Measurements from ENCODE around the gene PCDHGA12. TPM values are rescaled to one million over a fixed set of nuclear protein-coding genes. Genes with fewer than 3 reads are reported as not detected.
A peak's percentile ranks its signal among the peaks of the same experiment; 100 is the strongest.
"Not testable (repeated sequence)": the region's sequence is repeated elsewhere in the genome, so short reads cannot be mapped to it uniquely, and the experiment has no call there.

PCDHGA12 gene
- total RNA-seq, 4 donors from 2014 or later = 2.9 to 22.0 (median 14.5) TPM

DNA sequence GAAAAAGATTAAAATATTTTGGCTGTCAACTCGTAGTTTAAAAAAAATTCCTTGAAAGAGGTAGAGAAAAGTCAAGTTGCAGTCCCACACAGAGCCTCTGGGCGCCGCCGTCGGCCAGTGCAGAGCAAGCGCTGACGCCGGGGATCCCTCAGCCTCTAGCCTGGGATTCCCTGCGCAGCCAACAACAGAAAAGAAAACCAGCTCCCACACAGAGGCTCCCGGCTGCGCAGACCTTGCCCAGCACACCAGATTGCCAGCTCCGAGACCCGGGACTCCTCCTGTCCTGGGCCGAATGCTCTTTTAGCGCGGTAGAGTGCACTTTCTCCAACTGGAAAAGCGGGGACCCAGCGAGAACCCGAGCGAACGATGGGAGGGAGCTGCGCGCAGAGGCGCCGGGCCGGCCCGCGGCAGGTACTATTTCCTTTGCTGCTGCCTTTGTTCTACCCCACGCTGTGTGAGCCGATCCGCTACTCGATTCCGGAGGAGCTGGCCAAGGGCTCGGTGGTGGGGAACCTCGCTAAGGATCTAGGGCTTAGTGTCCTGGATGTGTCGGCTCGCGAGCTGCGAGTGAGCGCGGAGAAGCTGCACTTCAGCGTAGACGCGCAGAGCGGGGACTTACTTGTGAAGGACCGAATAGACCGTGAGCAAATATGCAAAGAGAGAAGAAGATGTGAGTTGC lies 12.7 kb upstream of the PCDHGA12 start, which contains the start of gene PCDHGB7:
Gene PCDHGB7 (plus strand): TSS at position 184 of the 679 bp plus-strand sequence. CDS start 183 bp downstream, at position 367.
- peak; percentile 54 to 61 for DNase-seq
- H3K27me3 ChIP-seq; H3K36me3 ChIP-seq; intact Hi-C loops (cut with DNase I; ENCODE audit: low total_unique reads); H3K4me1 ChIP-seq: not testable (repeated sequence)
- peaks cover 6 to 97% of the 10 kb centered on the region in 2 donors for H3K9me3 ChIP-seq
- peak within 1 kb of the TSS; percentile 2 to 32 for H3K4me3 ChIP-seq
- H3K27ac ChIP-seq = peak within 1 kb of the TSS in 1 of 2 donors; percentile 44
- TF ChIP-seq, protein P1, sequence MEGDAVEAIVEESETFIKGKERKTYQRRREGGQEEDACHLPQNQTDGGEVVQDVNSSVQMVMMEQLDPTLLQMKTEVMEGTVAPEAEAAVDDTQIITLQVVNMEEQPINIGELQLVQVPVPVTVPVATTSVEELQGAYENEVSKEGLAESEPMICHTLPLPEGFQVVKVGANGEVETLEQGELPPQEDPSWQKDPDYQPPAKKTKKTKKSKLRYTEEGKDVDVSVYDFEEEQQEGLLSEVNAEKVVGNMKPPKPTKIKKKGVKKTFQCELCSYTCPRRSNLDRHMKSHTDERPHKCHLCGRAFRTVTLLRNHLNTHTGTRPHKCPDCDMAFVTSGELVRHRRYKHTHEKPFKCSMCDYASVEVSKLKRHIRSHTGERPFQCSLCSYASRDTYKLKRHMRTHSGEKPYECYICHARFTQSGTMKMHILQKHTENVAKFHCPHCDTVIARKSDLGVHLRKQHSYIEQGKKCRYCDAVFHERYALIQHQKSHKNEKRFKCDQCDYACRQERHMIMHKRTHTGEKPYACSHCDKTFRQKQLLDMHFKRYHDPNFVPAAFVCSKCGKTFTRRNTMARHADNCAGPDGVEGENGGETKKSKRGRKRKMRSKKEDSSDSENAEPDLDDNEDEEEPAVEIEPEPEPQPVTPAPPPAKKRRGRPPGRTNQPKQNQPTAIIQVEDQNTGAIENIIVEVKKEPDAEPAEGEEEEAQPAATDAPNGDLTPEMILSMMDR (IDR thresholded peaks at IDR 0.05) = peak; percentile 30 to 59 (median 44)

DNA sequence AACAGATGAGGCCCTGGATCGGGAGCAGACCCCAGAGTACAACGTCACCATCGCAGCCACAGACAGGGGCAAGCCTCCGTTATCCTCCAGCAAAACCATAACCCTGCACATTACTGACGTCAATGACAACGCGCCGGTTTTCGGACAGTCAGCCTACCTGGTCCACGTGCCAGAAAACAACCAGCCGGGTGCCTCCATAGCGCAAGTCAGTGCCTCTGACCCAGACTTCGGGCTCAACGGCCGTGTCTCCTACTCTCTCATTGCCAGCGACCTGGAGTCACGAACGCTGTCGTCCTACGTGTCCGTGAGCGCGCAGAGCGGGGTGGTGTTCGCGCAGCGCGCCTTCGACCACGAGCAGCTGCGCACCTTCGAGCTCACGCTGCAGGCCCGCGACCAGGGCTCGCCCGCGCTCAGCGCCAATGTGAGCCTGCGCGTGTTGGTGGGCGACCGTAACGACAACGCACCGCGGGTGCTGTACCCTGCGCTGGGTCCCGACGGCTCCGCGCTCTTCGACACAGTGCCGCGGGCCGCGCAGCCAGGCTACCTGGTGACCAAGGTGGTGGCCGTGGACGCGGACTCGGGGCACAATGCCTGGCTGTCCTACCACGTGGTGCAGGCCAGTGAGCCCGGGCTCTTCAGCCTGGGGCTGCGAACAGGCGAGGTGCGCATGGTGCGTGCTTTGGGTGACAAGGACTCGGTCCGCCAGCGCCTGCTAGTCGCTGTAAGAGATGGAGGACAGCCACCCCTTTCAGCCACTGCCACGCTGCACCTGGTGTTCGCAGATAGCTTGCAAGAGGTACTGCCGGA lies 11.0 kb upstream of the PCDHGA12 start:
- H3K4me1 ChIP-seq = no peaks in the 10 kb centered on the region
- TF ChIP-seq, protein P1 (IDR thresholded peaks at IDR 0.05) = no peak
- no peak for TF ChIP-seq POLR2A (IDR thresholded peaks at IDR 0.05)
- H3K27ac ChIP-seq = no peak overlapping the region
- intact Hi-C loops (cut with DNase I; ENCODE audit: low total_unique reads) = no loop called here
- H3K36me3 ChIP-seq = no peaks in the 10 kb centered on the region
- no peak for DNase-seq
- H3K27me3 ChIP-seq = no peaks in the 10 kb centered on the region
- H3K4me3 ChIP-seq = no peak overlapping the region
- peaks cover 0 to 96% of the 10 kb centered on the region in 2 donors for H3K9me3 ChIP-seq

DNA sequence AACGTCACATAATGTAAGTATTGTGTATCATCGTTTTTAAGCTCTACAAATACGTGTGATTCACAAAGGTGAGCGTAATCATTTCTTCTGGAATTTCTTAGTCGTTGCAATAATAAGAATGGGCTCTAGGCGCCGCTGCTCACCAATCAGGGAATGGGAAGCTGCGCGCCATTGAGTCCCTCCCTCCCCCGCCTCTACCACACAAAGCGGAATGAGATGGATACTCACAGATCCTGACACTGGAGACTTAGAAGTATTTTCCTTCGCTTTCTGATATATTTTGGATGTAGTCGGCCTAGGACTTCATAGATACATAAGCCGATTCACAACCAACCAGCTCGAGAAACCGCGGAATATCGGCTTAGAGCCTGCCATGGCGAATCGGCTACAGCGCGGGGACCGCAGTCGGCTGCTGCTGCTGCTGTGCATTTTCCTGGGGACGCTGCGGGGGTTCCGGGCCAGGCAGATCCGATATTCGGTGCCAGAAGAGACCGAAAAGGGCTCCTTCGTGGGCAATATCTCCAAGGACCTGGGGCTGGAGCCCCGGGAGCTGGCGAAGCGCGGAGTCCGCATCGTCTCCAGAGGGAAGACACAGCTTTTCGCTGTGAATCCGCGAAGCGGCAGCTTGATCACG lies 9.3 kb upstream of the PCDHGA12 start, which contains the start of gene PCDHGA11:
Gene PCDHGA11 (plus strand): TSS at position 197 of the 634 bp plus-strand sequence. CDS start 177 bp downstream, at position 374.
- no peak for DNase-seq
- H3K9me3 ChIP-seq = peaks cover 0 to 98% of the 10 kb centered on the region in 2 donors
- intact Hi-C loops (cut with DNase I; ENCODE audit: low total_unique reads) = no loop called here
- no peaks in the 10 kb centered on the region for H3K4me1 ChIP-seq
- no peak within 1 kb of the TSS for H3K4me3 ChIP-seq
- no peaks in the 10 kb centered on the region for H3K27me3 ChIP-seq
- TF ChIP-seq, protein P1 (IDR thresholded peaks at IDR 0.05) = no peak
- no peak for TF ChIP-seq POLR2A (IDR thresholded peaks at IDR 0.05)
- no peaks in the 10 kb centered on the region for H3K36me3 ChIP-seq
- no peak within 1 kb of the TSS for H3K27ac ChIP-seq

DNA sequence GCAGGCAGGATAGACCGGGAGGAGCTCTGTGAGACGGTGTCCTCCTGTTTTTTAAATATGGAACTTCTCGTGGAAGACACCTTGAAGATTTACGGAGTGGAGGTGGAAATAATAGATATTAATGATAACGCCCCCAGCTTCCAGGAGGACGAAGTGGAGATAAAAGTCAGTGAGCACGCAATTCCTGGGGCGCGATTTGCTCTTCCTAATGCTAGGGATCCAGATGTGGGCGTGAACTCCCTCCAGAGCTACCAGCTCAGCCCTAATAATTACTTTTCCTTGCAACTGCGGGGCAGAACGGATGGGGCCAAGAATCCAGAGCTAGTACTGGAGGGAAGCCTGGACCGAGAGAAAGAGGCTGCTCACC lies 8.8 kb upstream of the PCDHGA12 start:
- TF ChIP-seq, protein P1 (IDR thresholded peaks at IDR 0.05) = no peak
- TF ChIP-seq POLR2A (IDR thresholded peaks at IDR 0.05) = no peak
- intact Hi-C loops (cut with DNase I; ENCODE audit: low total_unique reads) = no loop called here
- no peak for DNase-seq
- no peaks in the 10 kb centered on the region for H3K27me3 ChIP-seq
- H3K36me3 ChIP-seq = no peaks in the 10 kb centered on the region
- H3K4me1 ChIP-seq = no peaks in the 10 kb centered on the region
- peaks cover 0 to 98% of the 10 kb centered on the region in 2 donors for H3K9me3 ChIP-seq
- no peak overlapping the region for H3K27ac ChIP-seq
- H3K4me3 ChIP-seq = no peak overlapping the region
